K562 (cell line): ENCODE data around the gene ZMAT2. TPM values are rescaled to one million over a fixed set of nuclear protein-coding genes. Genes with fewer than 3 reads are reported as not detected.

Experiments
- ARID2 ChIP-seq: fragments of 450-650 bp; IDR thresholded peaks from 2 replicates; pipeline ENCODE4 v1.6.1; 2017; ENCODE audit warnings: antibody characterized with exemption, mild to moderate bottlenecking
- CEBPB ChIP-seq: fragments of 450-650 bp; IDR thresholded peaks from 2 replicates; pipeline ENCODE4 v1.6.1; 2016; ENCODE audit warnings: missing genetic modification characterization, missing compliant biosample characterization
- EP300 ChIP-seq: IDR thresholded peaks from 2 replicates; pipeline ENCODE4 v1.6.1; 2012; ENCODE audit warnings: low read length, improper control_type of control experiment
- ERF ChIP-seq: fragments of 450-650 bp; formaldehyde crosslinking; IDR thresholded peaks from 2 replicates; pipeline ENCODE4 v1.4.0; 2020; ENCODE audit warnings: mild to moderate bottlenecking, mixed read lengths
- ESRRB ChIP-seq: fragments of 250-450 bp; sonication (Bioruptor Pico); IDR thresholded peaks from 2 replicates; pipeline ENCODE4 v1.5.0; 2020; ENCODE audit warnings: mild to moderate bottlenecking, moderate library complexity, borderline replicate concordance
- HMGN3 ChIP-seq: IDR thresholded peaks from 2 replicates; pipeline ENCODE4 v1.6.1; 2011; ENCODE audit warnings: borderline replicate concordance, low read depth, mild to moderate bottlenecking, mixed read lengths, low read length; ENCODE audit not compliant: insufficient read length; ENCODE audit errors: extremely low read depth
- ILK ChIP-seq: fragments of 450-650 bp; IDR thresholded peaks from 2 replicates; pipeline ENCODE4 v1.6.1; 2016; ENCODE audit warnings: missing genetic modification characterization, low read depth, mild to moderate bottlenecking, missing compliant biosample characterization, moderate library complexity, borderline replicate concordance
- PCBP1 ChIP-seq: fragments of 200-400 bp; formaldehyde crosslinking; IDR thresholded peaks from 2 replicates; pipeline ENCODE4 v1.6.1; 2018; ENCODE audit warnings: mild to moderate bottlenecking, low read depth, low read length; ENCODE audit not compliant: poor library complexity, severe bottlenecking
- PHB2 ChIP-seq: fragments of 450-650 bp; IDR thresholded peaks from 2 replicates; pipeline ENCODE4 v1.6.1; 2017; ENCODE audit warnings: low read depth
- POLR2A ChIP-seq: fragments of 450-650 bp; conservative IDR thresholded peaks from 2 replicates; pipeline ENCODE4 v1.6.1; 2016
- POLR2G ChIP-seq: fragments of 200-400 bp; formaldehyde crosslinking; IDR thresholded peaks from 2 replicates; pipeline ENCODE4 v1.6.1; 2017; ENCODE audit warnings: low read depth, mild to moderate bottlenecking, antibody characterized with exemption, low read length, moderate library complexity
- TEAD2 ChIP-seq: fragments of 450-650 bp; IDR thresholded peaks from 2 replicates; pipeline ENCODE4 v1.6.1; 2016; ENCODE audit warnings: missing genetic modification characterization, control low read depth, missing compliant biosample characterization
- XRCC3 ChIP-seq: fragments of 450-650 bp; IDR thresholded peaks from 2 replicates; pipeline ENCODE4 v1.6.1; 2017; ENCODE audit warnings: mild to moderate bottlenecking, moderate library complexity
- ZKSCAN3 ChIP-seq: fragments of 250-450 bp; sonication (Bioruptor Pico); IDR thresholded peaks from 2 replicates; pipeline ENCODE4 v1.4.0; 2020
- ZNF274 ChIP-seq: IDR thresholded peaks from 2 replicates; pipeline ENCODE4 v1.6.1; 2011; ENCODE audit warnings: low read depth, mild to moderate bottlenecking, low read length, moderate library complexity, borderline replicate concordance
- ZNF583 ChIP-seq: fragments of 250-450 bp; sonication (Bioruptor Pico); IDR thresholded peaks from 2 replicates; pipeline ENCODE4 v1.4.0; 2020
- ZNF668 ChIP-seq: fragments of 250-450 bp; sonication (Bioruptor Pico); IDR thresholded peaks from 2 replicates; pipeline ENCODE4 v1.8.0; 2022; ENCODE audit warnings: mild to moderate bottlenecking, inconsistent platforms
- ZNF764 ChIP-seq: fragments of 250-450 bp; sonication (Bioruptor Pico); IDR thresholded peaks from 2 replicates; pipeline ENCODE4 v1.4.0; 2020; ENCODE audit warnings: low read depth, mild to moderate bottlenecking, moderate library complexity
- ZNF778 ChIP-seq: fragments of 450-650 bp; formaldehyde crosslinking; IDR thresholded peaks from 2 replicates; pipeline ENCODE4 v1.4.0; 2020; ENCODE audit warnings: mild to moderate bottlenecking, moderate library complexity
- ZNF79 ChIP-seq: fragments of 250-450 bp; sonication (Bioruptor Pico); IDR thresholded peaks from 2 replicates; pipeline ENCODE4 v1.4.0; 2020; ENCODE audit warnings: low read depth, mild to moderate bottlenecking, moderate library complexity
- polyA plus RNA-seq, 8 experiments: library from polyadenylated mRNA; depleted of rRNA in 4 of 8; stranded (reverse) in 5 of 8; unstranded in 3 of 8; fragments of >200 nt; fragmentation: Nextera tagmentation in 2 of 8; fragmentation: Illumina TruSeq in 1 of 8; extraction: Ambion mirVana in 2 of 8; extraction: Trizol in 1 of 8; gene quantifications; 2 replicates each; pipeline versions ENCODE4 v1.2.1 to v1.2.3, GENCODE V29; 2011 to 2014; ENCODE audit warnings: inconsistent platforms in 1 of 8, missing spikeins in 1 of 8
- total RNA-seq, 7 experiments: library from RNA; depleted of rRNA in 6 of 7; stranded (reverse); fragments of >200 nt in 6 of 7; fragmentation: Illumina TruSeq in 2 of 7; extraction: Trizol in 2 of 7; gene quantifications; 2 replicates each; pipeline versions ENCODE4 v1.2.1 to v1.2.3, GENCODE V29; 2011 to 2021; ENCODE audit warnings: low replicate concordance in 1 of 7
- TF ChIP-seq, protein P1 (sequence below): fragments of 250-450 bp; sonication (Bioruptor Pico); IDR thresholded peaks from 2 replicates; pipeline ENCODE4 v1.8.0; 2022; ENCODE audit warnings: inconsistent platforms, mild to moderate bottlenecking, moderate library complexity, borderline replicate concordance
- TF ChIP-seq, protein P2 (sequence below), 3 experiments: IDR thresholded peaks in 2 of 3; conservative IDR thresholded peaks in 1 of 3; 2 replicates each; pipeline ENCODE4 v1.5.1; 2011 to 2012; ENCODE audit warnings: low read length in 3 of 3, mild to moderate bottlenecking in 3 of 3, control low read depth in 2 of 3, improper control_type of control experiment in 1 of 3, inconsistent platforms in 1 of 3, low read depth in 1 of 3, mixed read lengths in 1 of 3, moderate library complexity in 1 of 3; ENCODE audit not compliant: insufficient read depth in 2 of 3
- TF ChIP-seq, protein P3 (sequence below), 2 experiments: fragments of 250-450 bp in 1 of 2; fragments of 450-650 bp in 1 of 2; sonication (Bioruptor Pico) in 1 of 2; IDR thresholded peaks; 2 replicates each; pipeline versions ENCODE4 v1.6.1 to v1.8.0; 2016 to 2021; ENCODE audit warnings: mild to moderate bottlenecking in 2 of 2, moderate library complexity in 2 of 2, missing compliant biosample characterization in 1 of 2, missing genetic modification characterization in 1 of 2
- TF ChIP-seq, protein P4 (sequence below): fragments of 250-450 bp; sonication (Bioruptor Pico); IDR thresholded peaks from 2 replicates; pipeline ENCODE4 v1.8.0; 2021; ENCODE audit warnings: mild to moderate bottlenecking, moderate library complexity

The ZMAT2 gene
- total and polyA plus RNA-seq, 9 of the 15 experiments (the other 6 are each of a cell fraction or from before 2014, with no cell fraction given): 44.2 to 101 (median 69.2) TPM

DNA sequence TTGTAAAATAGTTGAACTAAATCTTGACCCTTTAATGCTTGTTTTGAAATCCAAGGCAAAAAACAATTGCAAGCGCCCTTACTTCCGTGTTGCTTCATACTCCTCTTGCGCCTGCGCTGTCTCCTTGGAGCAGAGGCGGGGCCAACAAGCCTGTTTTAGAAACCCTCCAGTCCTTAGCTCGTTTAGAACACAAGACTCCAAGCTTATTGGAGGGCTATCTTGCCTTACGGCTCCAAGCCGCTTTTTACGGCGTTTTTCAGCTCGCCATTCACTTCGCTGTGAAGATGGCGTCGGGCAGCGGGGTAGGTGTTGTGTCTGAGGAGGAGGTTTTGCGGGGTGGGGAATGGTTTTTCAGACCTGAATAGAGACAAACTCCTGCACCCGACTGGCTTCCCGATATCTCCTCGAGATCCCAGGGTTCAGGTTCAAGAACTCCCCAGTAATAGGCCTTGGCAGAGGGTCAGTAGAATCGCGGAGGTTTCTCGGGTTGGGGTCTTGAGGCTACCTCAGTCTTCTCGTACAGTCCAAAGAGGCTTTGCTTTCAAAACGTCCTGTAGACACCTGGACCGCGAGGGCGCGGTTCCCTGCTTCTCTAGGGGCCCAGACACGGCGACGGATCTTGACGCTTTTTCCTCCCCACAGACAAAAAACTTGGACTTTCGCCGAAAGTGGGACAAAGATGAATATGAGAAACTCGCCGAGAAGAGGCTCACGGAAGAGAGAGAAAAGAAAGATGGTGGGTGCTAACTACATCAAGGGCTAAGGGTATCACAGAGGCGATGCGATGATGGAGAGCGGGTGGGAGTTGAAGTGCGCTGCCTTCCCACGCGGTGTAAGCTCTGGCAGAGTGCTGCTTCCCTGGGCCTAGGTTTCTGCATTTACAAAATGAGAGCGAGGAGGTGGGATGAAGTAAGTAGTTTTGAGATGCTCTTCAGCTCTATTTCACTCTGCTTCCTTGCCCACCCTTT lies at the start of gene ZMAT2 (continued):
- TF ChIP-seq ZNF778 (no peak), ARID2 (no peak), EP300 (no peak), ZKSCAN3 (CRISPR knock-in tag) (no peak), ERF (CRISPR knock-in tag) (no peak), ZNF79 (CRISPR knock-in tag) (no peak), HMGN3 (no peak), ZNF274 (no peak), ZNF764 (no peak), PHB2 (no peak), ILK (tag) (no peak), ZNF668 (CRISPR knock-in tag) (no peak), PCBP1 (no peak), POLR2A (peak; percentile 93), POLR2G (peak; percentile 63), ZNF583 (CRISPR knock-in tag) (no peak), TEAD2 (tag) (no peak), CEBPB (tag) (peak; percentile 95), XRCC3 (no peak), ESRRB (CRISPR knock-in tag) (no peak)
- TF ChIP-seq, protein P1, sequence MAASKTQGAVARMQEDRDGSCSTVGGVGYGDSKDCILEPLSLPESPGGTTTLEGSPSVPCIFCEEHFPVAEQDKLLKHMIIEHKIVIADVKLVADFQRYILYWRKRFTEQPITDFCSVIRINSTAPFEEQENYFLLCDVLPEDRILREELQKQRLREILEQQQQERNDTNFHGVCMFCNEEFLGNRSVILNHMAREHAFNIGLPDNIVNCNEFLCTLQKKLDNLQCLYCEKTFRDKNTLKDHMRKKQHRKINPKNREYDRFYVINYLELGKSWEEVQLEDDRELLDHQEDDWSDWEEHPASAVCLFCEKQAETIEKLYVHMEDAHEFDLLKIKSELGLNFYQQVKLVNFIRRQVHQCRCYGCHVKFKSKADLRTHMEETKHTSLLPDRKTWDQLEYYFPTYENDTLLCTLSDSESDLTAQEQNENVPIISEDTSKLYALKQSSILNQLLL: no peak
- TF ChIP-seq, protein P2, sequence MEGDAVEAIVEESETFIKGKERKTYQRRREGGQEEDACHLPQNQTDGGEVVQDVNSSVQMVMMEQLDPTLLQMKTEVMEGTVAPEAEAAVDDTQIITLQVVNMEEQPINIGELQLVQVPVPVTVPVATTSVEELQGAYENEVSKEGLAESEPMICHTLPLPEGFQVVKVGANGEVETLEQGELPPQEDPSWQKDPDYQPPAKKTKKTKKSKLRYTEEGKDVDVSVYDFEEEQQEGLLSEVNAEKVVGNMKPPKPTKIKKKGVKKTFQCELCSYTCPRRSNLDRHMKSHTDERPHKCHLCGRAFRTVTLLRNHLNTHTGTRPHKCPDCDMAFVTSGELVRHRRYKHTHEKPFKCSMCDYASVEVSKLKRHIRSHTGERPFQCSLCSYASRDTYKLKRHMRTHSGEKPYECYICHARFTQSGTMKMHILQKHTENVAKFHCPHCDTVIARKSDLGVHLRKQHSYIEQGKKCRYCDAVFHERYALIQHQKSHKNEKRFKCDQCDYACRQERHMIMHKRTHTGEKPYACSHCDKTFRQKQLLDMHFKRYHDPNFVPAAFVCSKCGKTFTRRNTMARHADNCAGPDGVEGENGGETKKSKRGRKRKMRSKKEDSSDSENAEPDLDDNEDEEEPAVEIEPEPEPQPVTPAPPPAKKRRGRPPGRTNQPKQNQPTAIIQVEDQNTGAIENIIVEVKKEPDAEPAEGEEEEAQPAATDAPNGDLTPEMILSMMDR (IDR thresholded peaks at IDR 0.05 in 2 of 3, conservative IDR thresholded peaks at IDR 0.05 in 1 of 3; ENCODE audit: insufficient read depth in 2 of 3, low read depth in 1 of 3, low read length in 3 of 3): no peak
- TF ChIP-seq, protein P3, sequence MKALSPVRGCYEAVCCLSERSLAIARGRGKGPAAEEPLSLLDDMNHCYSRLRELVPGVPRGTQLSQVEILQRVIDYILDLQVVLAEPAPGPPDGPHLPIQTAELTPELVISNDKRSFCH (CRISPR knock-in tag; IDR thresholded peaks at IDR 0.05): no peak
- TF ChIP-seq, protein P3 (tag; IDR thresholded peaks at IDR 0.05): no peak
- TF ChIP-seq, protein P4, sequence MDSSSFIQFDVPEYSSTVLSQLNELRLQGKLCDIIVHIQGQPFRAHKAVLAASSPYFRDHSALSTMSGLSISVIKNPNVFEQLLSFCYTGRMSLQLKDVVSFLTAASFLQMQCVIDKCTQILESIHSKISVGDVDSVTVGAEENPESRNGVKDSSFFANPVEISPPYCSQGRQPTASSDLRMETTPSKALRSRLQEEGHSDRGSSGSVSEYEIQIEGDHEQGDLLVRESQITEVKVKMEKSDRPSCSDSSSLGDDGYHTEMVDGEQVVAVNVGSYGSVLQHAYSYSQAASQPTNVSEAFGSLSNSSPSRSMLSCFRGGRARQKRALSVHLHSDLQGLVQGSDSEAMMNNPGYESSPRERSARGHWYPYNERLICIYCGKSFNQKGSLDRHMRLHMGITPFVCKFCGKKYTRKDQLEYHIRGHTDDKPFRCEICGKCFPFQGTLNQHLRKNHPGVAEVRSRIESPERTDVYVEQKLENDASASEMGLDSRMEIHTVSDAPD (CRISPR knock-in tag): no peak
